ENCODE data around the gene IGSF5. TPM values are rescaled to one million over a fixed set of nuclear protein-coding genes. Genes with fewer than 3 reads are reported as not detected.

Gene IGSF5
- total RNA-seq, 4 donors from 2014 or later, result 0.27 TPM; not detected in 3

GRCh38 chr21:39818557-39818956 lies 73.6 kb downstream of the IGSF5 start:
- H3K36me3 ChIP-seq, result no peaks in the 10 kb centered on the region
- no peak for DNase-seq
- H3K9me3 ChIP-seq, result no peaks in the 10 kb centered on the region
- no peak overlapping the region for H3K4me3 ChIP-seq
- H3K27me3 ChIP-seq, result no peaks in the 10 kb centered on the region
- no peak overlapping the region for H3K27ac ChIP-seq
- intact Hi-C loops (cut with DNase I; ENCODE audit: low total_unique reads), result no loop called here
- 53 to 69% methylated on average over 2 of the region's 2 CpGs for WGBS, 2 donors (ENCODE audit: low coverage in 1 of 2)
- no peaks in the 10 kb centered on the region for H3K4me1 ChIP-seq
- in situ Hi-C loops (cut with MboI; ENCODE audit: low pct_ligation_motif_present in 1 of 4, low pct_unique_long_range_greater_than_20kb in 1 of 4, low sequenced_read_pairs in 3 of 4), result no loop called here
- TF ChIP-seq POLR2AphosphoS5 (IDR thresholded peaks at IDR 0.05), result no peak
- TF ChIP-seq CTCF (IDR thresholded peaks at IDR 0.05), result no peak
- no peak for TF ChIP-seq POLR2A (IDR thresholded peaks at IDR 0.05)
- TF ChIP-seq EP300 (IDR thresholded peaks at IDR 0.05; ENCODE audit: low read depth), result no peak

DNA sequence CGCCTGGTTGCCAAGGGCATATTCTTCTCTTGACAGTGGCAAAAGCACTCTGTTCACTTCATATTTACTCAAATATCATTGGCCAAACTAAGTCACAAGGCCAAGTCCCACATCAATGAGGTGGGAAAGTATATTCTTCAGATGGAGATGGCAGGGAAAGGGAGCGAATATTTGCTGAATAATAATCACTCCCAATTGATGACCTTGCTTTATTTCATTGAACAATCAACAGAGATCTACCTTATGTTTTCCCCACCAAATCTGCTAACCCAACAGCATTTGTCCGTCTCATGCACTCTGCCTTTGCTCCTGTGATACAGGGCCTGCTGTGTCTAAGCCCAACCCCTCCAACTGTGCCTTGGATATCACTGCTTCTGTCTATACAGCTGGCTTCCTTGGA lies 77.1 kb downstream of the IGSF5 start:
- Histone ChIP-seq H3K27me3 (no peaks in the 10 kb centered on the region), H3K27ac (no peak overlapping the region), H3K9me3 (no peaks in the 10 kb centered on the region), H3K36me3 (no peaks in the 10 kb centered on the region), H3K4me1 (no peaks in the 10 kb centered on the region), H3K4me3 (no peak overlapping the region)
- TF ChIP-seq CTCF (IDR thresholded peaks at IDR 0.05) (no peak), EP300 (IDR thresholded peaks at IDR 0.05; ENCODE audit: low read depth) (no peak), POLR2AphosphoS5 (IDR thresholded peaks at IDR 0.05) (no peak), POLR2A (IDR thresholded peaks at IDR 0.05) (no peak)
- DNase-seq, result no peak
- WGBS, 2 donors (ENCODE audit: low coverage in 1 of 2), result 83 to 90% methylated on average over 2 to 3 of the region's 3 CpGs
- in situ Hi-C loops (cut with MboI; ENCODE audit: low pct_ligation_motif_present in 1 of 4, low pct_unique_long_range_greater_than_20kb in 1 of 4, low sequenced_read_pairs in 3 of 4), result no loop called here
- intact Hi-C loops (cut with DNase I; ENCODE audit: low total_unique reads), result no loop called here

DNA sequence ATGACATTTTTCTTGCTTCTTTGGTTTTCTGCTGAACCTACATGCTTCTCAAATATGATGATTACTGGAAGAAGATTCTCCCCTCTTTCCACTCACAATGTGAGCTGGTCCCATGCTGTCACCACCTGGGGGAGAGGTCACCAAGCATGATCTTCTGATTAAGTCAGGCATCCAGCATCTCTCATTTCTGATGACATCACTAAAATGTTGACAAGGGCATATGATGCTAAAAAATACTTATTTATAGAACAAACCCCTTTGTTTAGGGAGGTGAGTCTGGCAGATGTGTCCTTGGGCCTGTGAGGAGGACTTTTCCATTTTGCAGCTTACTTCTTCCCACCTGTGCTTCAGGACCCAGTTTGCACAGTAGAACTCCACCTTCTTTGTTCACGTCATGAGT lies 80.3 kb downstream of the IGSF5 start:
- Histone ChIP-seq H3K27me3 (no peaks in the 10 kb centered on the region), H3K9me3 (no peaks in the 10 kb centered on the region), H3K27ac (no peak overlapping the region), H3K36me3 (no peaks in the 10 kb centered on the region), H3K4me1 (no peaks in the 10 kb centered on the region), H3K4me3 (no peak overlapping the region)
- intact Hi-C loops (cut with DNase I; ENCODE audit: low total_unique reads), result no loop called here
- DNase-seq, result no peak
- TF ChIP-seq POLR2A (IDR thresholded peaks at IDR 0.05) (no peak), EP300 (IDR thresholded peaks at IDR 0.05; ENCODE audit: low read depth) (no peak), CTCF (IDR thresholded peaks at IDR 0.05) (no peak), POLR2AphosphoS5 (IDR thresholded peaks at IDR 0.05) (no peak)
- 71% methylated on average over 1 of the region's 1 CpG; no CpG with 5 or more reads in 1 of the 2 donors for WGBS, 2 donors (ENCODE audit: low coverage in 1 of 2)
- in situ Hi-C loops (cut with MboI; ENCODE audit: low pct_ligation_motif_present in 1 of 4, low pct_unique_long_range_greater_than_20kb in 1 of 4, low sequenced_read_pairs in 3 of 4), result no loop called here

- Histone ChIP-seq H3K36me3 (no peaks in the 10 kb centered on the region), H3K27me3 (no peaks in the 10 kb centered on the region), H3K4me1 (no peaks in the 10 kb centered on the region), H3K4me3 (no peak overlapping the region), H3K9me3 (no peaks in the 10 kb centered on the region), H3K27ac (no peak overlapping the region)
- intact Hi-C loops (cut with DNase I; ENCODE audit: low total_unique reads) (no loop called here), in situ Hi-C loops (cut with MboI; ENCODE audit: low pct_ligation_motif_present in 1 of 4, low pct_unique_long_range_greater_than_20kb in 1 of 4, low sequenced_read_pairs in 3 of 4) (no loop called here)
- 67 to 77% methylated on average over 4 of the region's 4 CpGs for WGBS, 2 donors (ENCODE audit: low coverage in 1 of 2)
- TF ChIP-seq EP300 (IDR thresholded peaks at IDR 0.05; ENCODE audit: low read depth) (no peak), CTCF (IDR thresholded peaks at IDR 0.05) (no peak), POLR2AphosphoS5 (IDR thresholded peaks at IDR 0.05) (no peak), POLR2A (IDR thresholded peaks at IDR 0.05) (no peak)
- no peak for DNase-seq
Observed at GRCh38 chr21:39834543-39834942, 89.6 kb downstream of the IGSF5 start.

Measured in transverse colon (tissue), 4 donors.